LNCaP clone FGC (cell line): ENCODE results near the gene PAXIP1.

ENCODE experiments used
- DNase-seq: peaks from one replicate; pipeline ENCODE4 v3.0.0-alpha.2; 2011; ENCODE audit warnings: low read depth
- H3K4me3 ChIP-seq: 2 replicates; pipeline ENCODE4 v1.5.1; 2011; ENCODE audit warnings: mild to moderate bottlenecking, low read depth, low read length, control low read depth
- TF ChIP-seq, protein P1 (sequence below): IDR thresholded peaks from 2 replicates; pipeline ENCODE4 v1.5.1; 2012; ENCODE audit warnings: mild to moderate bottlenecking; ENCODE audit not compliant: control insufficient read depth, insufficient read depth; ENCODE audit errors: extremely low read depth

Gene PAXIP1

DNA sequence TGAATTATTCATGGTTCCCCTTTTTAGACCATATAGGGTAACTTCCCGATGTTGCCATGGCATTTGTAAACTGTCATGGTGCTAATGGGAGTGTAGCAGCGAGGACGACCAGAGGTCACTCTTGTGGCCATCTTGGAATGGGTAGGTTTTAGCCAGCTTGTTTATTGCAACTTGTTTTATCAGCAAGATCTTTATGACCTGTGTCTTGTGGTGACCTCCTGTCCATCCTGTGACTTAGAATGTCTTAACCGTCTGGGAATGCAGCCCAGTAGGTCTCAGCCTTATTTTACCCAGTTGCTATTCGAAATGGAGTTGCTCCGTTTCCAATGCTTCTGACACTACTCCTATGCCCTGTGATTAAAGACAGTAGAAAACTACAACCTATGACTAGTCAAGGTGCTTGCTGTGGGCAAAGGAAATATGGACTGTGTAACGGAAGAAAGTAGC is 18.8 kb upstream of the PAXIP1 start:
- TF ChIP-seq, protein P1, sequence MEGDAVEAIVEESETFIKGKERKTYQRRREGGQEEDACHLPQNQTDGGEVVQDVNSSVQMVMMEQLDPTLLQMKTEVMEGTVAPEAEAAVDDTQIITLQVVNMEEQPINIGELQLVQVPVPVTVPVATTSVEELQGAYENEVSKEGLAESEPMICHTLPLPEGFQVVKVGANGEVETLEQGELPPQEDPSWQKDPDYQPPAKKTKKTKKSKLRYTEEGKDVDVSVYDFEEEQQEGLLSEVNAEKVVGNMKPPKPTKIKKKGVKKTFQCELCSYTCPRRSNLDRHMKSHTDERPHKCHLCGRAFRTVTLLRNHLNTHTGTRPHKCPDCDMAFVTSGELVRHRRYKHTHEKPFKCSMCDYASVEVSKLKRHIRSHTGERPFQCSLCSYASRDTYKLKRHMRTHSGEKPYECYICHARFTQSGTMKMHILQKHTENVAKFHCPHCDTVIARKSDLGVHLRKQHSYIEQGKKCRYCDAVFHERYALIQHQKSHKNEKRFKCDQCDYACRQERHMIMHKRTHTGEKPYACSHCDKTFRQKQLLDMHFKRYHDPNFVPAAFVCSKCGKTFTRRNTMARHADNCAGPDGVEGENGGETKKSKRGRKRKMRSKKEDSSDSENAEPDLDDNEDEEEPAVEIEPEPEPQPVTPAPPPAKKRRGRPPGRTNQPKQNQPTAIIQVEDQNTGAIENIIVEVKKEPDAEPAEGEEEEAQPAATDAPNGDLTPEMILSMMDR = no peak
- no peak overlapping the region for H3K4me3 ChIP-seq
- DNase-seq = no peak

DNA sequence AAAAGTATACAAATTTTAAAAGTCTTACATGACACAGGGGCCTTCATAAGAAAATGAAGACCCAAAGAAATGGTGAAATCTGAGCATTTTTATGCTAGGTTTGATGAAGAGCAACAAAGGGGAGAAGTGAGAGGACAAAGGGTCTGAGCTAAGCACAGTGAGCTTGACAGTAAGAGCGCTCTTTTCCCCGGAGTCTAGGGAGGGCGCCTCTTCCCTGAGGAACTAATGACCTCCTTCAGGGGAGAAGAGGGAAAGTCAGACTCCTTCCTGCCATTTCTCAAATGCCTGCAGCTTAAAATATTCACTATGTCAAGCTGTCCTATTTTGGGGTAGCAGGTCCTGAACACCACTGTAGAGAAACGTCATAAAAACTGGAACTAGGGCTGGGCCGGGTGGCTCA is 18.1 kb upstream of the PAXIP1 start:
- no peak for DNase-seq
- H3K4me3 ChIP-seq = no peak overlapping the region
- TF ChIP-seq, protein P1 = no peak

- H3K4me3 ChIP-seq = no peak overlapping the region
- DNase-seq = no peak
- TF ChIP-seq, protein P1 = no peak
Observed at GRCh38 chr7:155017834-155018233, 14.9 kb upstream of the PAXIP1 start.

GRCh38 chr7:155011086-155011485 is 8.2 kb upstream of the PAXIP1 start:
- TF ChIP-seq, protein P1 = no peak
- DNase-seq = no peak
- no peak overlapping the region for H3K4me3 ChIP-seq

DNA sequence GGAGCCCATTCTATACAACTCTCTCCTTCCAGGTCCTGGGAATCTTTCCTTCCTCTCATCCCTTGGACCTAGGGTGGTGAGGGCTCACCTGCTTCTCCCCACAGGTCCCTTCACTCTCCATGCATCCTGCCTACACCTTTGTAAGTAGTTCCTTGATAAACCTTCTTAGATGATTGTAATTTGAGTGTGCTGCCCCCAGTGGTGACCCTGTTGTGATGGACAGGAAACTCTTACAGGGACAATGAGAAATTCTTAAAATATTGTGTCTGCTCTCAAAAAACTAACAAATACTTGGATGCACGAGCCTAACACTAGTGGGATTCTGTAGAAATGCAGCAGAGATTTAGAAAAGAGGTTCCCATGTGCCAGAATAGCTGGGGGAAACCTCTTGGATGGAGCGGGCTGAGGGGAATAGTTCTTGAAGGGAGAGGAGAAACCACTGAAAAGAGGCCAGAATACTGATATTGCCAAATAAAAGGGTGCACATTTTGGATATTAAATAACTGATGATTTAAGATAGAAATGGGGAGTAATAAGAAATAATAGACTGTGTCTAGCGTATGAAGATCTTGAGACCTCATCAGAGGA is 6.7 kb upstream of the PAXIP1 start:
- no peak overlapping the region for H3K4me3 ChIP-seq
- DNase-seq = no peak
- TF ChIP-seq, protein P1 = peak; percentile 36; the same call in 1 of the 2 replicates

GRCh38 chr7:155007947-155008346 is 5.0 kb upstream of the PAXIP1 start:
- DNase-seq = no peak
- no peak overlapping the region for H3K4me3 ChIP-seq
- TF ChIP-seq, protein P1 = peak; percentile 22; the same call in 1 of the 2 replicates

DNA sequence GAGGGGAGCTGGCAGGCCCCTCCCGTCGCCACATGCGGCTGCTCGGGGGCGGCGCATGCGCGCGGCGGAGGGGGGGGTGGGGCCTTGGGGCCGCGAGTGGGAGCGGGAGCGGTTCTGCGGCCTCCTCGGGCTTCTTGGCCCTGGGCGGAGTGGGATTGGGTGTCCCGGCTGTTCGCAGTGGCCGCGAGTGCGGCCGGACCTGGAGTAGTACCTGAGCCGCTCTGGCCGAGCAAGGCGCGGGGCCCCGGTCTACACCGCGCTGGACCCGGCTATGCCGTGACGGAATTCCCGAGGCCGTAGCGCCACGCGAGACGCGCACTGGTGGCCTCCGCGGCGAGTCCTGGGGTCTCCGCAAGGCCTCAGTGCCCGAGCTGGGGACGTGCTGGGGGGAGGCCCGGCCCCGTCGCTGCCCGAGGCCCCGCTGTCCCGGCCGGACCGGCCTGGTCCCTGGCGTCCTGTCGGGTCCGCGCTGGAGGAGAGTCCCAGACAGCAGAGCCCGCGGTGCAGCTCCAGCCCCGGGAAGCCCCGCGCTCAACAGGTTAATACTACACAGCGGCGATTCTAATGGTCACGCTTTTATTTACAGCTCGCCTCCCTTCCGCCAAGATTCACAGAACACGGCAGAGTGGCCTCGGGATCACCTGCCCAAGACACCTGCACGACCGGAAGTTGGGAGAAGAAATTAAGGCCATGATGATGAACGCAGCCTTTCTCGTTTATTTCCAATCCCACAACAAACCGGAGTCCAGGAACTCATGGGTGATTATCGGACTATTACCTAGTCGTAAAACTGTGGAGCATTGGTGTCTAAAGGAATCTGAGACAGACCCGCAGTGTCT is 671 bp upstream of the PAXIP1 start:
- TF ChIP-seq, protein P1 = no peak
- peak; percentile 54 for DNase-seq
- H3K4me3 ChIP-seq = peak overlapping the region; percentile 93
